HepG2 (cell line): ENCODE results near the gene CCDC33. TPM values are rescaled to one million over a fixed set of nuclear protein-coding genes. Genes with fewer than 3 reads are reported as not detected.

ENCODE experiments used
- ATAC-seq: fragments of 200-7000 bp; cut with Tn5 transposase; 3 replicates; pipeline ENCODE4 v1.9.1; 2020; ENCODE audit warnings: mild to moderate bottlenecking, moderate library complexity
- BruUV-seq: library from RNA; stranded (reverse); fragments of 400-500 nt; replicated peaks from 2 replicates; lab custom pipeline; 2021; lab: Mats Ljungman, UMichigan
- CTCF ChIA-PET: fragments of 300-600 bp; formaldehyde crosslinking; extraction: SDS; loops from one replicate; lab custom pipeline; 2021; ENCODE audit warnings: low total read pairs, inconsistent platforms, low intra/inter-chr PET ratio; lab: Yijun Ruan, JAX
- POLR2A ChIA-PET: fragments of 350-600 bp; sonication (Branson Sonifier 250); formaldehyde crosslinking; loops from one replicate; lab custom pipeline; 2020; ENCODE audit warnings: antibody characterized with exemption, inconsistent platforms; lab: Yijun Ruan, JAX
- DNase-seq: peaks from one replicate; pipeline ENCODE4 v3.0.0-alpha.2; 2015; ENCODE audit warnings: low spot score
- FAIRE-seq: peaks from 3 replicates; lab custom pipeline; 2011; peaks lifted over from hg19 to GRCh38; lab: Jason Lieb, UNC
- H2AFZ ChIP-seq: one replicate; pipeline ENCODE4 v1.6.1; 2011; ENCODE audit warnings: low read length, inconsistent platforms
- H3K27ac ChIP-seq: fragments of 300-600 bp; 3 replicates; pipeline ENCODE4 v1.8.0; 2011; ENCODE audit warnings: mixed run types, mild to moderate bottlenecking, mixed read lengths, low read length, inconsistent platforms; ENCODE audit not compliant: insufficient read depth; ENCODE audit errors: extremely low read length
- H3K27me3 ChIP-seq, 2 experiments: fragments of 200-600 bp in 1 of 2; 2 replicates in 1 of 2; 3 replicates in 1 of 2; pipeline versions ENCODE4 v1.6.0 to v1.8.0; 2011; ENCODE audit warnings: low read length in 2 of 2, mild to moderate bottlenecking in 2 of 2, moderate library complexity in 2 of 2, inconsistent platforms in 1 of 2; ENCODE audit not compliant: insufficient read depth in 2 of 2, control insufficient read depth in 1 of 2
- H3K36me3 ChIP-seq, 2 experiments: fragments of 200-600 bp in 1 of 2; replicated peaks in 1 of 2; 2 replicates in 1 of 2; 3 replicates in 1 of 2; pipeline versions ENCODE4 v1.5.1 to v1.8.0; 2011; ENCODE audit warnings: low read length in 2 of 2, inconsistent platforms in 1 of 2; ENCODE audit not compliant: insufficient read depth in 2 of 2, control insufficient read depth in 1 of 2
- H3K4me1 ChIP-seq: 2 replicates; pipeline ENCODE4 v1.5.1; 2012; ENCODE audit warnings: low read length, inconsistent platforms; ENCODE audit not compliant: insufficient read depth
- H3K4me2 ChIP-seq: 2 replicates; pipeline ENCODE4 v1.6.0; 2011; ENCODE audit warnings: low read depth, low read length, inconsistent platforms
- H3K4me3 ChIP-seq, 3 experiments: fragments of 200-600 bp in 1 of 3; sonication (generic), shearing (Covaris generic) in 1 of 3; replicated peaks in 1 of 3; 2 replicates each; pipeline ENCODE4 v1.5.1; 2011 to 2016; ENCODE audit warnings: low read length in 3 of 3, inconsistent platforms in 2 of 3, low read depth in 2 of 3, mild to moderate bottlenecking in 2 of 3, control low read depth in 1 of 3, mixed read lengths in 1 of 3; ENCODE audit not compliant: insufficient read depth in 1 of 3
- H3K79me2 ChIP-seq: one replicate; pipeline ENCODE4 v1.6.1; 2011; ENCODE audit warnings: low read length, inconsistent platforms; ENCODE audit not compliant: insufficient read depth
- H3K9ac ChIP-seq: 2 replicates; pipeline ENCODE4 v1.6.0; 2011; ENCODE audit warnings: mild to moderate bottlenecking, low read depth, low read length, inconsistent platforms; ENCODE audit not compliant: insufficient read depth
- H3K9me3 ChIP-seq: 2 replicates; pipeline ENCODE4 v1.5.1; 2012; ENCODE audit warnings: mild to moderate bottlenecking, low read length
- H4K20me1 ChIP-seq: 2 replicates; pipeline ENCODE4 v1.6.0; 2011; ENCODE audit warnings: inconsistent platforms, mild to moderate bottlenecking, low read length, moderate library complexity; ENCODE audit not compliant: insufficient read depth
- BRD4 ChIP-seq: sonication (generic); formaldehyde crosslinking; IDR thresholded peaks from 2 replicates; pipeline ENCODE4 v1.4.0; 2020; ENCODE audit warnings: missing genetic modification reagents
- JDP2 ChIP-seq: sonication (generic); formaldehyde crosslinking; IDR thresholded peaks from 2 replicates; pipeline ENCODE4 v1.8.1; 2022; ENCODE audit warnings: missing genetic modification reagents, borderline replicate concordance
- PPARG ChIP-seq: conservative IDR thresholded peaks from 2 replicates; pipeline ENCODE4 v1.6.1; 2016; ENCODE audit warnings: missing biosample characterization, missing genetic modification reagents
- TBP ChIP-seq: sonication (generic); formaldehyde crosslinking; IDR thresholded peaks from 2 replicates; pipeline ENCODE4 v1.5.0; 2020; ENCODE audit warnings: missing genetic modification reagents
- ZNF256 ChIP-seq: sonication (generic); formaldehyde crosslinking; conservative IDR thresholded peaks from 2 replicates; pipeline ENCODE4 v1.4.0; 2020; ENCODE audit warnings: missing genetic modification reagents
- ZNF605 ChIP-seq: sonication (generic); formaldehyde crosslinking; IDR thresholded peaks from 2 replicates; pipeline ENCODE4 v1.8.0; 2022; ENCODE audit warnings: mild to moderate bottlenecking, missing genetic modification reagents
- ZNF780A ChIP-seq: sonication (generic); formaldehyde crosslinking; IDR thresholded peaks from 2 replicates; pipeline ENCODE4 v1.8.0; 2022; ENCODE audit warnings: mild to moderate bottlenecking, missing genetic modification reagents, moderate library complexity
- WGBS: methylation state at CpG from one replicate; pipeline ENCODE4 v1.1.6; 2017; ENCODE audit warnings: low lambda C conversion rate; 5-methylcytosine and 5-hydroxymethylcytosine counted together
- in situ Hi-C: cut with HindIII; loops from 2 replicates; pipeline ENCODE4 v1.10.0; 2017; ENCODE audit warnings: low pct_unique_long_range_greater_than_20kb; ENCODE audit not compliant: extremely low pct_ligation_motif_present
- intact Hi-C: fragments of 100-400 bp; cut with micrococcal nuclease; formaldehyde crosslinking; loops from one replicate; pipeline ENCODE4 v1.10.0; 2022; ENCODE audit not compliant: unreplicated experiment
- polyA plus RNA-seq, 8 experiments: library from polyadenylated mRNA; depleted of rRNA in 3 of 8; stranded (reverse) in 7 of 8; unstranded in 1 of 8; fragments of >200 nt; fragmentation: Illumina TruSeq in 4 of 8; extraction: Trizol in 4 of 8; gene quantifications; 2 replicates each; pipeline versions ENCODE4 v1.2.1 to v1.2.3, GENCODE V29; 2011 to 2016; ENCODE audit warnings: low read depth in 4 of 8, missing spikeins in 1 of 8, mixed read lengths in 1 of 8; ENCODE audit not compliant: insufficient read depth in 1 of 8
- total RNA-seq, 5 experiments: library from RNA; depleted of rRNA; stranded (reverse); fragments of >200 nt; fragmentation: Illumina TruSeq; extraction: Trizol; gene quantifications; 2 replicates each; pipeline ENCODE4 v1.2.3, GENCODE V29; 2016; ENCODE audit warnings: low read depth in 1 of 5
- TF ChIP-seq, protein P1 (sequence below): sonication (generic); formaldehyde crosslinking; conservative IDR thresholded peaks from 2 replicates; pipeline ENCODE4 v1.4.0; 2020; ENCODE audit warnings: missing genetic modification reagents
- TF ChIP-seq, protein P2 (sequence below): sonication (generic); formaldehyde crosslinking; IDR thresholded peaks from 2 replicates; pipeline ENCODE4 v1.9.0; 2021; ENCODE audit warnings: missing genetic modification reagents, borderline replicate concordance

CCDC33 gene
- total and polyA plus RNA-seq, 2 of the 13 experiments (the other 11 are each of a cell fraction or from before 2014, with no cell fraction given): 0.30 TPM; not detected in 1

DNA sequence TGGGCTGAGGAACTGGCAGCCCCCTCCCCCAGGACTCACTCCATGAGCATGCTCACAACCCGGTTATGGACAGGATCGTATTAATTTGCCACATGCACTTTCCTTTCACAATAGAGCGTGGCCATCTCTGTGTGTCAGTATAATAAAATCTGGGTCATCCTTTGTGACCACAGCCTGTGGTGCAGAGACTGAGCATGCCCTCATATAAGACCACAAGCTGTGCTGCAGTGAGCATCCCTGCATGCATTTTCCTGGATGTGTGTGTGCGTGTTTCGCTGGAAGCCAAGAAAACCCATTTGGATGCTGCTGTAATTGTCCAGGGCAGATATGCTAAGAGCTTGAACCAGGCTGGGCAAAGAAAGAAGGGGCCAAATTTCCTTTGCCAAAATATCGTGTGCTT is 91.6 kb downstream of the CCDC33 start (continued):
- TF ChIP-seq, protein P1, sequence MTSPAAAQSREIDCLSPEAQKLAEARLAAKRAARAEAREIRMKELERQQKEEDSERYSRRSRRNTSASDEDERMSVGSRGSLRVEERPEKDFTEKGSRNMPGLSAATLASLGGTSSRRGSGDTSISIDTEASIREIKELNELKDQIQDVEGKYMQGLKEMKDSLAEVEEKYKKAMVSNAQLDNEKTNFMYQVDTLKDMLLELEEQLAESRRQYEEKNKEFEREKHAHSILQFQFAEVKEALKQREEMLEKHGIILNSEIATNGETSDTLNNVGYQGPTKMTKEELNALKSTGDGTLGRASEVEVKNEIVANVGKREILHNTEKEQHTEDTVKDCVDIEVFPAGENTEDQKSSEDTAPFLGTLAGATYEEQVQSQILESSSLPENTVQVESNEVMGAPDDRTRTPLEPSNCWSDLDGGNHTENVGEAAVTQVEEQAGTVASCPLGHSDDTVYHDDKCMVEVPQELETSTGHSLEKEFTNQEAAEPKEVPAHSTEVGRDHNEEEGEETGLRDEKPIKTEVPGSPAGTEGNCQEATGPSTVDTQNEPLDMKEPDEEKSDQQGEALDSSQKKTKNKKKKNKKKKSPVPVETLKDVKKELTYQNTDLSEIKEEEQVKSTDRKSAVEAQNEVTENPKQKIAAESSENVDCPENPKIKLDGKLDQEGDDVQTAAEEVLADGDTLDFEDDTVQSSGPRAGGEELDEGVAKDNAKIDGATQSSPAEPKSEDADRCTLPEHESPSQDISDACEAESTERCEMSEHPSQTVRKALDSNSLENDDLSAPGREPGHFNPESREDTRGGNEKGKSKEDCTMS (CRISPR knock-in tag): no peak
- TF ChIP-seq TBP (CRISPR knock-in tag): no peak
- TF ChIP-seq ZNF780A: no peak
- no peak for TF ChIP-seq PPARG (CRISPR knock-in tag)

DNA sequence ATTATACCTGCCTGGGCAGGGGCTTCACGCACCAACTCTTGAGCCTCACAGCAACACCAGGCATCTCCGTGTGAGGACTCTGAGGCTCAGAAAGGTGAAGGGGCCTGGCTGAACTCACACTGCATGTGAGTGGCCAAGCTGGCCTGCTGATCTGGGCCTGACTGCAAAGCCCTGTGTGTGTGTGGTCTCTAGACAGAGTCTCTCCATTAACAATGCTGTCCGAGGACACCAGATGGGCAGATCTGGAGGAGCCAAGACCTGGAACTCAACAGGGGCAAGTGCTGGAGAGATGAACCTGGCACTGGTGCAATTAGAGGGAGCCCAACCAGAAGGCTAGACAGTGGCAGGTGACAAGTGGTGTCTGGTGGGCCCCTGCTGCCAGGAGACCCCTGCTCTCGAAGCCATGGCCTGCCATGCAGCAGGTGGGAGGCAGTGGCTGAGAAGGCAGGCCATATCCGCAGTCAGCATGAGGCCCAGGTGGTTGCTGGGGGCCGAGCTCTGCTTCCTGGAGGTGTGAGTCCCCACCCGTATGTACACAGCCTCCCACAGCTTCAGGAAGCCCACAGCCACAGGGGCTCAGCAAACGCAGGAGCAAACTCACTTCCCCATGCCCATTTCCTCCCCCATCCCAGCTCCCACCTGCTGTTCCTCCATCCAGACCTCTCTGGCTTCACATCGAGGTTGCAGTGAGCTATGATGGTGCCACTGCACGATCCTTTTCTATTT is 92.4 kb downstream of the CCDC33 start:
- ChIA-PET POLR2A (no interaction called here), CTCF (no interaction called here)
- Histone ChIP-seq H3K4me3 (no peak overlapping the region), H2AFZ (no peak overlapping the region), H3K9ac (no peak overlapping the region), H4K20me1 (no peaks in the 10 kb centered on the region), H3K9me3 (no peaks in the 10 kb centered on the region), H3K4me1 (no peaks in the 10 kb centered on the region), H3K4me2 (no peak overlapping the region), H3K36me3 (no peaks in the 10 kb centered on the region), H3K79me2 (no peaks in the 10 kb centered on the region), H3K27me3 (peaks cover 4 to 39% of the 10 kb centered on the region in 2 experiments; a peak in 4 of 5 replicates), H3K27ac (no peak overlapping the region)
- 13% methylated on average over 8 of the region's 10 CpGs for WGBS
- in situ Hi-C loops: no loop called here
- FAIRE-seq: no peak
- intact Hi-C loops: no loop called here
- BruUV-seq: no TSS peak
- ATAC-seq: no peak
- TF ChIP-seq, protein P2, sequence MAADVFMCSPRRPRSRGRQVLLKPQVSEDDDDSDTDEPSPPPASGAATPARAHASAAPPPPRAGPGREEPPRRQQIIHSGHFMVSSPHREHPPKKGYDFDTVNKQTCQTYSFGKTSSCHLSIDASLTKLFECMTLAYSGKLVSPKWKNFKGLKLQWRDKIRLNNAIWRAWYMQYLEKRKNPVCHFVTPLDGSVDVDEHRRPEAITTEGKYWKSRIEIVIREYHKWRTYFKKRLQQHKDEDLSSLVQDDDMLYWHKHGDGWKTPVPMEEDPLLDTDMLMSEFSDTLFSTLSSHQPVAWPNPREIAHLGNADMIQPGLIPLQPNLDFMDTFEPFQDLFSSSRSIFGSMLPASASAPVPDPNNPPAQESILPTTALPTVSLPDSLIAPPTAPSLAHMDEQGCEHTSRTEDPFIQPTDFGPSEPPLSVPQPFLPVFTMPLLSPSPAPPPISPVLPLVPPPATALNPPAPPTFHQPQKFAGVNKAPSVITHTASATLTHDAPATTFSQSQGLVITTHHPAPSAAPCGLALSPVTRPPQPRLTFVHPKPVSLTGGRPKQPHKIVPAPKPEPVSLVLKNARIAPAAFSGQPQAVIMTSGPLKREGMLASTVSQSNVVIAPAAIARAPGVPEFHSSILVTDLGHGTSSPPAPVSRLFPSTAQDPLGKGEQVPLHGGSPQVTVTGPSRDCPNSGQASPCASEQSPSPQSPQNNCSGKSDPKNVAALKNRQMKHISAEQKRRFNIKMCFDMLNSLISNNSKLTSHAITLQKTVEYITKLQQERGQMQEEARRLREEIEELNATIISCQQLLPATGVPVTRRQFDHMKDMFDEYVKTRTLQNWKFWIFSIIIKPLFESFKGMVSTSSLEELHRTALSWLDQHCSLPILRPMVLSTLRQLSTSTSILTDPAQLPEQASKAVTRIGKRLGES (CRISPR knock-in tag): no peak
- TF ChIP-seq ZNF256 (no peak), JDP2 (no peak), BRD4 (no peak), ZNF605 (CRISPR knock-in tag) (no peak)
- no peak for DNase-seq
